Activated CD4-positive, CD25-positive, alpha-beta regulatory T cell treated with anti-CD3 and anti-CD28 coated beads, Interleukin-2, amount 50 U/mL, for 24 hours (primary cell): ENCODE results near the gene LRWD1.
"Not testable (repeated sequence)": the region's sequence is repeated elsewhere in the genome, so short reads cannot be mapped to it uniquely, and the experiment has no call there.

Source experiments
- ATAC-seq, 2 donors: fragments of 150-1000 bp; cut with Tn5 transposase; one replicate each; pipeline ENCODE4 v1.10.0; 2021; ENCODE audit warnings: mild to moderate bottlenecking in 1 of 2, moderate library complexity in 1 of 2

LRWD1 gene

GRCh38 chr7:102498321-102498720 lies 33.5 kb downstream of the LRWD1 start:
- not testable (repeated sequence) for ATAC-seq

DNA sequence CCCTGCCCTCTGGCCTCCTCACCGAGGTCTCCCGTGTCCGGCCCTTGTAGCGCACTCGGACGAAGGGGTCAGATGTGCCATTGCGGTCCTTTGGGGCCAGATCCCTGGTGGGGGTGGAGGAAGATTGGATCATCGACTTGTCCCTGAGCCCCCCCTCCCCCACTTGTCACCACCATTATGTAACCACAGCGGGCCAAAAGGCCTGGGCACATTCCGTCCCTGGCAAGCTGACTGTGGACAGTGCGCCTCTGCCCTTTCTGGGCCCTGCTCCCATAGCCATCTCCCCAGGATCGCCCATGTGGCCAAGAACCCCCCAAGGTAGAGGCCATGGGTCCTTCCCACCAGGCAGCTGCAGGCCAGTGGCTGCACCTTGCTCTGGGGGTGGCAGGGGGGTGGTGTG lies 38.4 kb downstream of the LRWD1 start:
- ATAC-seq = not testable (repeated sequence)

GRCh38 chr7:102505298-102506185 lies 40.8 kb downstream of the LRWD1 start:
- not testable (repeated sequence) for ATAC-seq

GRCh38 chr7:102507410-102508088 lies 42.8 kb downstream of the LRWD1 start:
- not testable (repeated sequence) for ATAC-seq

- not testable (repeated sequence) for ATAC-seq
These were observed 45.8 kb downstream of the LRWD1 start for GRCh38 chr7:102510575-102510974.

GRCh38 chr7:102511860-102512522 lies 47.2 kb downstream of the LRWD1 start:
- peak; percentile 48 to 66 for ATAC-seq

GRCh38 chr7:102512642-102513221 lies 47.9 kb downstream of the LRWD1 start:
- ATAC-seq = not testable (repeated sequence)

- ATAC-seq = not testable (repeated sequence)
These were observed 50.3 kb downstream of the LRWD1 start for GRCh38 chr7:102514881-102515721.

- not testable (repeated sequence) for ATAC-seq
These were observed 51.1 kb downstream of the LRWD1 start for GRCh38 chr7:102515889-102516288.

DNA sequence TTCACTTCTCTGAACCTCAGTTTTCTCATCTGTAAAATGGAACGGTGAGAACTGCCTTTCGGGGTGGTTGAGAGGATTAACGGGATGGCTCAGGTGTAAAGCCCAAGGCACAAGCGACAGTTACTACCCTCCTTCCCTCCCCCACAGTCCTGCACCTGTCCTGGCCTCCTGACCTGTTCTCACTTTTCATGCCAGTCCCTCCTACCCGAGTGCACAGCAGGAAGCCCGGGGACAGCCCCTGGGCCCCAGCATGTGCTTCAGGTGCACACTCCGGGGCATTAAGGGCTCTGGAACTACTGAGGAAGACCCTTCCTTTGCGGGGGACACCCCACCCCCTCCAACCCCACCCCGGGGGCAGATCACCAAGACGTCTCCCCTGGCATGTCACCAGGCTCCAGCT lies 52.2 kb downstream of the LRWD1 start:
- peak in 1 of 2 donors; percentile 11 for ATAC-seq

- ATAC-seq = peak; percentile 97 to 98
These were observed 52.9 kb downstream of the LRWD1 start, which contains the start of gene RASA4B for GRCh38 chr7:102517550-102518147. Gene RASA4B (minus strand): TSS chr7:102517777. CDS start chr7:102517710, 67 bp downstream.

GRCh38 chr7:102520797-102521196 lies 56.0 kb downstream of the LRWD1 start:
- not testable (repeated sequence) for ATAC-seq
